GM21619 (cell line): ENCODE measurements around the gene SLC66A2.

ENCODE experiments used
- ATAC-seq: cut with Tn5 transposase; IDR thresholded peaks from one replicate; pipeline ENCODE4 v1.9.1; 2021; ENCODE audit not compliant: unreplicated experiment

The SLC66A2 gene

DNA sequence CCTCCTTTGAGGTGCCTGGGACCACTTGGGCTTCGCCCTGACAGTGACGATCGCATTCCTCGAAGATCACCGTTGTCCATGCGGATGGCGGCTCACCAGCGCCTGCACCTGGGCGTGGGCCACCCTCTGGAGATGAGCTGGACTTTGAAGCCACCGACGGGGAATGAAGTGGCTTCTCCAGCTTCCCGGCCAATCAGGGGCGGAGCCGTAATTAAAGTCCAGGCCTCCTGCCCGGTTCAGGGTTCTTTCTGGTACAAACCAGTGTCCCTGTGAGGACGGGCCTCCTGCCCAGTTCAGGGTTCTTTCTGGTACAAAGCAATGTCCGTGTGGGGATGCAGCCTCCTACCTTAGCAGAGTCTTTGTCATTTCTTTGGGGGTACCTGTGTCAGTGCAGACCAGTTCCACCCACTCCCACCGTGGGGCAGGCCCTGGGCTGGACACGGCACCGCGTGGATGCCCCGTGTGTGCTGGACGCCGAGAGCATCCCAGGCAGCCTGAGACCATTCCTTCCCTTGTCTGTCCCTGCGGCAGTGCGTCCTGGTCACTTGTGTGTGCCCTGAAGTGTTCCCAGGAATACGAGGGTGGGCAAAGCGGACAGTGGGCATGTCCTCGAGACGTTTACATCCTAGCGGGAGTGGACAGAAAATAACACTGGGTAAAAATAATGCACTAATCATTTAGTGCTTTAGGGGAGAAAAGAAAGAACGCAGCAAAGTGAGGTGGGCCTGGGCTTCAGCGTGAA, 98.7 kb downstream of the SLC66A2 start:
- no peak for ATAC-seq
